H9 (cell line): Measurements from ENCODE around the gene MLLT6. TPM values are rescaled to one million over a fixed set of nuclear protein-coding genes. Genes with fewer than 3 reads are reported as not detected.

ENCODE experiments used
- DNase-seq: peaks from one replicate; pipeline ENCODE4 v3.0.0-alpha.2; 2017
- H2AFZ ChIP-seq: one replicate; pipeline ENCODE4 v1.6.1; 2013; ENCODE audit warnings: mild to moderate bottlenecking, low read length, control low read depth, moderate library complexity
- H2AK5ac ChIP-seq: 2 replicates; pipeline ENCODE4 v1.6.1; 2013; ENCODE audit warnings: low read length, control low read depth, mixed read lengths; ENCODE audit not compliant: insufficient read length
- H2BK120ac ChIP-seq: one replicate; pipeline ENCODE4 v1.6.1; 2013; ENCODE audit warnings: low read depth, mild to moderate bottlenecking, low read length, control low read depth, inconsistent platforms; ENCODE audit not compliant: poor library complexity, severe bottlenecking
- H2BK12ac ChIP-seq: 2 replicates; pipeline ENCODE4 v1.6.1; 2013; ENCODE audit warnings: low read length, control low read depth, mixed read lengths, low read depth; ENCODE audit not compliant: insufficient read length
- H2BK15ac ChIP-seq: 2 replicates; pipeline ENCODE4 v1.6.1; 2013; ENCODE audit warnings: low read depth, low read length, control low read depth
- H2BK20ac ChIP-seq: one replicate; pipeline ENCODE4 v1.6.1; 2013; ENCODE audit warnings: low read depth, mild to moderate bottlenecking, low read length, control low read depth, inconsistent platforms; ENCODE audit not compliant: poor library complexity, severe bottlenecking
- H2BK5ac ChIP-seq: 2 replicates; pipeline ENCODE4 v1.6.1; 2013; ENCODE audit warnings: low read length, control low read depth, mixed read lengths; ENCODE audit not compliant: insufficient read length
- H3K14ac ChIP-seq: 2 replicates; pipeline ENCODE4 v1.6.1; 2013; ENCODE audit warnings: low read length, control low read depth; ENCODE audit not compliant: insufficient read depth
- H3K18ac ChIP-seq: 2 replicates; pipeline ENCODE4 v1.6.1; 2013; ENCODE audit warnings: low read depth, mild to moderate bottlenecking, mixed read lengths, low read length, control low read depth; ENCODE audit not compliant: insufficient read length
- H3K23ac ChIP-seq: 2 replicates; pipeline ENCODE4 v1.6.1; 2013; ENCODE audit warnings: low read length, control low read depth, mixed read lengths, low read depth; ENCODE audit not compliant: insufficient read length
- H3K23me2 ChIP-seq: 2 replicates; pipeline ENCODE4 v1.6.1; 2013; ENCODE audit warnings: low read depth, mild to moderate bottlenecking, mixed read lengths, low read length, control low read depth; ENCODE audit not compliant: insufficient read length, poor library complexity, severe bottlenecking
- H3K27ac ChIP-seq: 2 replicates; pipeline ENCODE4 v1.5.1; 2013; ENCODE audit warnings: low read length, control low read depth, mixed read lengths, low read depth; ENCODE audit not compliant: insufficient read length
- H3K27me3 ChIP-seq: 2 replicates; pipeline ENCODE4 v1.6.1; 2013; ENCODE audit warnings: low read length, control low read depth, inconsistent platforms; ENCODE audit not compliant: insufficient read depth
- H3K4ac ChIP-seq: 2 replicates; pipeline ENCODE4 v1.6.1; 2013; ENCODE audit warnings: low read depth, mild to moderate bottlenecking, control low read depth, inconsistent platforms, low read length, moderate library complexity
- H3K4me1 ChIP-seq: 2 replicates; pipeline ENCODE4 v1.6.1; 2013; ENCODE audit warnings: low read length, control low read depth, inconsistent platforms; ENCODE audit not compliant: insufficient read depth
- H3K4me2 ChIP-seq: 2 replicates; pipeline ENCODE4 v1.6.1; 2013; ENCODE audit warnings: low read length, control low read depth, mixed read lengths; ENCODE audit not compliant: insufficient read length, insufficient read depth
- H3K56ac ChIP-seq: 2 replicates; pipeline ENCODE4 v1.6.1; 2013; ENCODE audit warnings: low read depth, mild to moderate bottlenecking, mixed read lengths, low read length, control low read depth; ENCODE audit not compliant: insufficient read length
- H3K79me1 ChIP-seq: 2 replicates; pipeline ENCODE4 v1.6.1; 2013; ENCODE audit warnings: low read depth, mild to moderate bottlenecking, moderate library complexity, low read length, control low read depth, inconsistent platforms; ENCODE audit not compliant: insufficient read depth, poor library complexity, severe bottlenecking
- H3K79me2 ChIP-seq: 2 replicates; pipeline ENCODE4 v1.6.1; 2013; ENCODE audit warnings: low read length, control low read depth, inconsistent platforms; ENCODE audit not compliant: insufficient read depth
- H3K9ac ChIP-seq: 2 replicates; pipeline ENCODE4 v1.6.1; 2013; ENCODE audit warnings: low read length, control low read depth, mixed read lengths; ENCODE audit not compliant: insufficient read length; ENCODE audit errors: extremely low read depth
- H3K9me3 ChIP-seq: one replicate; pipeline ENCODE4 v1.6.1; 2013; ENCODE audit warnings: low read depth, low read length, inconsistent platforms; ENCODE audit not compliant: control insufficient read depth
- H3T11ph ChIP-seq: one replicate; pipeline ENCODE4 v1.6.1; 2013; ENCODE audit warnings: mild to moderate bottlenecking, low read length, control low read depth, inconsistent platforms
- H4K20me1 ChIP-seq: one replicate; pipeline ENCODE4 v1.6.1; 2013; ENCODE audit not compliant: control insufficient read depth, insufficient read length, insufficient read depth
- H4K5ac ChIP-seq: 2 replicates; pipeline ENCODE4 v1.6.1; 2013; ENCODE audit warnings: low read depth, mild to moderate bottlenecking, mixed read lengths, low read length, control low read depth; ENCODE audit not compliant: insufficient read length
- H4K8ac ChIP-seq: replicated peaks from 2 replicates; pipeline ENCODE4 v1.6.1; 2013; ENCODE audit warnings: low read length, control low read depth, mixed read lengths, low read depth; ENCODE audit not compliant: insufficient read length
- H4K91ac ChIP-seq: 2 replicates; pipeline ENCODE4 v1.6.1; 2013; ENCODE audit warnings: low read depth, mild to moderate bottlenecking, moderate library complexity, mixed read lengths, low read length, control low read depth; ENCODE audit not compliant: insufficient read length
- H3K27ac Mint-ChIP-seq, 3 experiments: 2 replicates in 2 of 3; 3 replicates in 1 of 3; pipeline ENCODE4 v1.8.0; 2020 to 2021; ENCODE audit warnings: mixed read lengths in 3 of 3, mild to moderate bottlenecking in 1 of 3, moderate library complexity in 1 of 3
- H3K27me3 Mint-ChIP-seq: 2 replicates; pipeline ENCODE4 v1.8.0; 2021; ENCODE audit warnings: low read depth, mild to moderate bottlenecking, moderate library complexity, mixed read lengths
- H3K36me3 Mint-ChIP-seq, 3 experiments: 2 replicates in 2 of 3; 3 replicates in 1 of 3; pipeline ENCODE4 v1.8.0; 2020 to 2021; ENCODE audit warnings: low read depth in 3 of 3, mixed read lengths in 3 of 3; ENCODE audit not compliant: insufficient read depth in 1 of 3
- H3K4me1 Mint-ChIP-seq, 2 experiments: 2 replicates each; pipeline ENCODE4 v1.8.0; 2020; ENCODE audit warnings: mixed read lengths in 2 of 2
- H3K4me3 Mint-ChIP-seq, 2 experiments: 2 replicates in 1 of 2; 3 replicates in 1 of 2; pipeline ENCODE4 v1.8.0; 2020 to 2021; ENCODE audit warnings: mild to moderate bottlenecking in 2 of 2, mixed read lengths in 2 of 2, moderate library complexity in 1 of 2
- H3K9me3 Mint-ChIP-seq, 2 experiments: 2 replicates in 1 of 2; 3 replicates in 1 of 2; pipeline ENCODE4 v1.8.0; 2020; ENCODE audit warnings: mild to moderate bottlenecking in 2 of 2, mixed read lengths in 2 of 2, moderate library complexity in 1 of 2
- WGBS: extraction: QIAGEN DNeasy Blood & Tissue Kit; methylation state at CpG from one replicate; pipeline ENCODE4 v1.1.7; 2013; ENCODE audit warnings: missing lambda C conversion rate, low lambda C conversion rate, mixed read lengths; ENCODE audit not compliant: insufficient read length; ENCODE audit errors: extremely low coverage; 5-methylcytosine and 5-hydroxymethylcytosine counted together
- total RNA-seq: library from RNA; stranded (reverse); gene quantifications from 2 replicates; pipeline ENCODE4 v1.2.1, GENCODE V29; 2021
- TF ChIP-seq, protein P1 (sequence below): fragments of 200-600 bp; sonication (generic); conservative IDR thresholded peaks from 3 replicates; pipeline ENCODE4 v1.8.0; 2021; ENCODE audit warnings: antibody characterized with exemption, mild to moderate bottlenecking

Gene MLLT6
- total RNA-seq, 1 experiment from 2014 or later = 26.4 TPM

DNA sequence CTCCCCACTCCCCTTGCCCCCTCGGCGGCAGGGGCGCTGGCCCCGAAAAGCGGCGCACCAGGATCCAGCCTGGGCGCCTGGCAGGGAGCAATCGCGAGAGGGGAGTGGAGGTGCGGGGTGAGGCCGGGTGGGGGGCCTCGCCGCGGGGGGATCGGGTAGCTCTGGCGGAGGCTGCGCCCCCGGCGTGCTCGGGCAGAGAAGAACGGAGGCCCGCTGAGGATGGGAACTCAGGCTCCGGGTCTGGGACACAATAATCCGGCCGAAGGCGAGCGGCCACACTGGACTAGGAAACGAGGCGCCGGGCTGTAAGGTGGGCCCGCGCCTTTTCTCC, 43.8 kb downstream of the MLLT6 start:
- no CpG with 5 or more reads among the region's 32 CpGs for WGBS
- H3K4me1 Mint-ChIP-seq = peaks cover 43 to 49% of the 10 kb centered on the region in 2 experiments
- Histone ChIP-seq H3K56ac (no peak overlapping the region), H3K79me2 (peaks cover 29% of the 10 kb centered on the region), H3K14ac (no peak overlapping the region; the same call in 1 of the 2 replicates), H4K5ac (no peak overlapping the region), H2BK20ac (no peak overlapping the region), H3K9ac (peak overlapping the region; percentile 33), H3K23ac (no peak overlapping the region), H3K9me3 (no peaks in the 10 kb centered on the region), H3K18ac (no peak overlapping the region), H4K20me1 (no peaks in the 10 kb centered on the region), H3K79me1 (no peaks in the 10 kb centered on the region), H3K27ac (no peak overlapping the region), H4K91ac (no peak overlapping the region), H2BK15ac (no peak overlapping the region), H3T11ph (no peak overlapping the region), H2AK5ac (no peak overlapping the region), H2AFZ (no peak overlapping the region), H3K4ac (no peak overlapping the region), H4K8ac (no peak overlapping the region), H3K23me2 (peaks cover 39% of the 10 kb centered on the region), H2BK5ac (no peak overlapping the region), H3K27me3 (no peaks in the 10 kb centered on the region), H2BK120ac (no peak overlapping the region), H3K4me2 (peak overlapping the region; percentile 98), H2BK12ac (no peak overlapping the region), H3K4me1 (peaks cover 5% of the 10 kb centered on the region; the same call in 1 of the 2 replicates)
- H3K36me3 Mint-ChIP-seq = peaks cover 4 to 18% (median 9%) of the 10 kb centered on the region in 3 experiments; a peak in 6 of 7 replicates
- H3K27me3 Mint-ChIP-seq = peaks cover 11% of the 10 kb centered on the region
- H3K27ac Mint-ChIP-seq = no peak overlapping the region
- H3K4me3 Mint-ChIP-seq = peak overlapping the region; percentile 97
- DNase-seq = no peak
- TF ChIP-seq, protein P1, sequence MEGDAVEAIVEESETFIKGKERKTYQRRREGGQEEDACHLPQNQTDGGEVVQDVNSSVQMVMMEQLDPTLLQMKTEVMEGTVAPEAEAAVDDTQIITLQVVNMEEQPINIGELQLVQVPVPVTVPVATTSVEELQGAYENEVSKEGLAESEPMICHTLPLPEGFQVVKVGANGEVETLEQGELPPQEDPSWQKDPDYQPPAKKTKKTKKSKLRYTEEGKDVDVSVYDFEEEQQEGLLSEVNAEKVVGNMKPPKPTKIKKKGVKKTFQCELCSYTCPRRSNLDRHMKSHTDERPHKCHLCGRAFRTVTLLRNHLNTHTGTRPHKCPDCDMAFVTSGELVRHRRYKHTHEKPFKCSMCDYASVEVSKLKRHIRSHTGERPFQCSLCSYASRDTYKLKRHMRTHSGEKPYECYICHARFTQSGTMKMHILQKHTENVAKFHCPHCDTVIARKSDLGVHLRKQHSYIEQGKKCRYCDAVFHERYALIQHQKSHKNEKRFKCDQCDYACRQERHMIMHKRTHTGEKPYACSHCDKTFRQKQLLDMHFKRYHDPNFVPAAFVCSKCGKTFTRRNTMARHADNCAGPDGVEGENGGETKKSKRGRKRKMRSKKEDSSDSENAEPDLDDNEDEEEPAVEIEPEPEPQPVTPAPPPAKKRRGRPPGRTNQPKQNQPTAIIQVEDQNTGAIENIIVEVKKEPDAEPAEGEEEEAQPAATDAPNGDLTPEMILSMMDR = no peak
- peaks cover 0 to 3% of the 10 kb centered on the region in 2 experiments; a peak in 2 of 5 replicates for H3K9me3 Mint-ChIP-seq
